Pancreas (tissue), 10 donors: ENCODE measurements around the gene PLCG2. TPM values are rescaled to one million over a fixed set of nuclear protein-coding genes. Genes with fewer than 3 reads are reported as not detected.
"Not testable (repeated sequence)": the region's sequence is repeated elsewhere in the genome, so short reads cannot be mapped to it uniquely, and the experiment has no call there.

Experiments used
- ATAC-seq, 4 donors: fragments of 200-7000 bp; cut with Tn5 transposase; one replicate each; pipeline versions ENCODE4 v1.8.0 to v1.9.1; 2020; ENCODE audit warnings: mild to moderate bottlenecking in 4 of 4, moderate library complexity in 4 of 4
- DNase-seq, 6 donors: peaks; one replicate each; pipeline ENCODE4 v3.0.0-alpha.2; 2020
- FAIRE-seq: peaks from 2 replicates; lab custom pipeline; 2012; peaks lifted over from hg19 to GRCh38; lab: Jason Lieb, UNC
- H3K27ac ChIP-seq, 4 donors: fragments of 200-600 bp; sonication (generic); 1 replicate in 3 of 4; 2 replicates in 1 of 4; pipeline versions ENCODE4 v1.5.0 to v1.8.0; 2020
- H3K27me3 ChIP-seq, 4 donors: fragments of 200-600 bp; one replicate each; pipeline ENCODE4 v1.8.0; 2021
- H3K36me3 ChIP-seq, 3 donors: fragments of 200-600 bp; sonication (generic) in 1 of 3; one replicate each; pipeline versions ENCODE4 v1.5.0 to v1.8.0; 2020 to 2021
- H3K4me1 ChIP-seq, 3 donors: fragments of 200-600 bp; one replicate each; pipeline ENCODE4 v1.8.0; 2021
- H3K4me3 ChIP-seq, 4 donors: fragments of 200-600 bp; sonication (generic) in 2 of 4; one replicate each; pipeline versions ENCODE4 v1.5.0 to v1.8.0; 2020 to 2021
- H3K9me3 ChIP-seq, 4 donors: fragments of 200-600 bp; one replicate each; pipeline ENCODE4 v1.8.0; 2021
- CTCF ChIP-seq, 4 donors: fragments of 200-600 bp; sonication (generic) in 3 of 4; IDR thresholded peaks; one replicate each; pipeline versions ENCODE4 v1.5.0 to v1.8.0; 2021; ENCODE audit warnings: antibody characterized with exemption in 4 of 4
- WGBS, 2 donors: extraction: QIAGEN DNeasy Blood & Tissue Kit; methylation state at CpG; one replicate each; pipeline ENCODE4 v1.1.7; 2013; 5-methylcytosine and 5-hydroxymethylcytosine counted together
- intact Hi-C, 3 donors: fragments of 100-400 bp; cut with DNase I; formaldehyde crosslinking; loops; one replicate each; pipeline versions ENCODE4 v1.11.1 to v1.14.2; 2022
- polyA plus RNA-seq, 2 donors: library from polyadenylated mRNA; stranded (reverse); fragments of 200-250 nt; gene quantifications; one replicate each; pipeline ENCODE4 v1.2.3, GENCODE V29; 2013
- total RNA-seq, 6 donors: library from RNA; stranded (reverse); fragmentation: NEBNext Ultra II Directional in 4 of 6; extraction: Animal tissue kit (Norgen Biotek cat#: 25700) in 4 of 6; gene quantifications; one replicate each; pipeline versions ENCODE4 v1.2.1 to v1.2.4, GENCODE V29; 2021 to 2023
- donor health status: healthy with polysubstance abuse.
- donor health status: DM: no; HTN: no; CAD: no; lungs with moderate emphysema.
- donor health status: DM: no; HTN: no; CAD: no.
- donor health status: control.
- donor health status: control.
- donor health status: Bipolar disorder and iron deficiency.
- donor health status: DM: yes; HTN: yes; CAD: no.
- donor health status: DM: no; HTN: no; CAD: no.
- donor health status: DM: no; HTN: no; CAD: no.
- donor health status: DM: yes; HTN: yes; CAD: no.

PLCG2 gene
- total and polyA plus RNA-seq, 8 donors = 3.7 to 23.6 (median 8.0) TPM

- Histone ChIP-seq H3K4me1 (no peaks in the 10 kb centered on the region), H3K27ac (no peak overlapping the region), H3K36me3 (no peaks in the 10 kb centered on the region), H3K27me3 (no peaks in the 10 kb centered on the region), H3K9me3 (no peaks in the 10 kb centered on the region), H3K4me3 (no peak overlapping the region)
- DNase-seq (no peak), ATAC-seq (no peak), FAIRE-seq (no peak)
- no peak for TF ChIP-seq CTCF (IDR thresholded peaks at IDR 0.05)
- intact Hi-C loops = loop anchor here in 1 of 3 donors (10.0 kb wide), 1 partner anchor 305 kb away; no protein-coding TSS in a partner anchor
Measured at GRCh38 chr16:81929841-81930240, 150.8 kb downstream of the PLCG2 start.

- Histone ChIP-seq H3K4me1 (no peaks in the 10 kb centered on the region), H3K9me3 (no peaks in the 10 kb centered on the region), H3K36me3 (no peaks in the 10 kb centered on the region), H3K27ac (no peak overlapping the region), H3K4me3 (no peak overlapping the region), H3K27me3 (no peaks in the 10 kb centered on the region)
- DNase-seq = no peak
- WGBS, 2 donors = 56 to 70% methylated on average over 5 of the region's 5 CpGs
- no peak for TF ChIP-seq CTCF (IDR thresholded peaks at IDR 0.05)
- intact Hi-C loops = loop anchor here in 1 of 3 donors (10.0 kb wide), 1 partner anchor 303 kb away; no protein-coding TSS in a partner anchor
- FAIRE-seq = no peak
- ATAC-seq = no peak
Measured at GRCh38 chr16:81931927-81932326, 152.8 kb downstream of the PLCG2 start.

- no peak for TF ChIP-seq CTCF (IDR thresholded peaks at IDR 0.05)
- intact Hi-C loops = loop anchor here in 1 of 3 donors (10.0 kb wide), 1 partner anchor 302 kb away; no protein-coding TSS in a partner anchor
- no peak for FAIRE-seq
- Histone ChIP-seq H3K4me3 (no peak overlapping the region), H3K36me3 (no peaks in the 10 kb centered on the region), H3K27ac (no peak overlapping the region), H3K27me3 (no peaks in the 10 kb centered on the region), H3K9me3 (no peaks in the 10 kb centered on the region), H3K4me1 (no peaks in the 10 kb centered on the region)
- no peak for DNase-seq
- 60 to 77% methylated on average over 4 of the region's 4 CpGs for WGBS, 2 donors
- ATAC-seq = no peak
Measured at GRCh38 chr16:81932668-81933067, 153.6 kb downstream of the PLCG2 start.

DNA sequence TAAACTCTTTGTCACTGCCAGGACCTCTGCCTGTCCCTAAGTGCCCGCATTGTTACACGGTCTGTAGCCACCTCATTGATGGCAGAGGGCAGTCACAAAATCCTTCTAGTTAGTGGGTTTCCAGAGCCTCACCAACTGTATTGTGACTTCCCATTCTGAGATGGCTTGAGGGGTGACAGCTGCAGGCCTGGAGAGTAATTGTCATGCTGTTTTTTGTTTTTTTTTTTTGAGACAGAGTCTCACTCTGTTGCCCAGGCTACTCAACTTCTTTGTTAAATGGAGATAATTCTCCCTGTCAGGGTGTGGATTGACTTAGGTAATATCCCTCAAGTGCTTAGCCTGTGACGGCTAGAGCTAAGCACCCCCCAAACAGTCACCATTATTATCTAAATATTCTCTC lies 154.3 kb downstream of the PLCG2 start:
- no peaks in the 10 kb centered on the region for H3K36me3 ChIP-seq

DNA sequence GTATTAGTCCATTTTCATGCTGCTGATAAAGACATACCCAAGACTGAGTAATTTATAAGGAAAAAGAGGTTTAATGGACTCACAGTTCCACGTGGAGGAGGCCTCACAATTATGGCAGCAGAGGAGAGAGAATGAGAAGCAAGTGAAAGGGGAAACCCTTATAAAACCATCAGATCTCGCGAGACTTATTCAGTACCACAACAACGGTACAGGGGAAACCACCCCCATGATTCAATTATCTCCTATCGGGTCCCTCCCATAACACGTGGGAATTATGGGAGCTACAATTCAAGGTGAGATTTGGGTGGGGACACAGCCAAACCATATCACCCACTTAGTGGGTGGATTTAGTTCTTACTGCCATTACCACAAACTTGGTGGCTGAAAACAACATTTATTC lies 155.6 kb downstream of the PLCG2 start:
- H3K27me3 ChIP-seq, H3K4me3 ChIP-seq, DNase-seq, FAIRE-seq, H3K9me3 ChIP-seq, ATAC-seq, H3K36me3 ChIP-seq, H3K27ac ChIP-seq, H3K4me1 ChIP-seq: not testable (repeated sequence)
- 61 to 79% methylated on average over 6 of the region's 6 CpGs for WGBS, 2 donors
- intact Hi-C loops = loop anchor here in 1 of 3 donors (10.0 kb wide), 1 partner anchor 300 kb away; no protein-coding TSS in a partner anchor

More for the DNA sequence above, 154.3 kb downstream of the PLCG2 start:
- WGBS, 2 donors = 70 to 85% methylated on average over 3 of the region's 3 CpGs
- no peak overlapping the region for H3K4me3 ChIP-seq
- DNase-seq (no peak), ATAC-seq (no peak), FAIRE-seq (no peak)
- H3K9me3 ChIP-seq = no peaks in the 10 kb centered on the region
- H3K4me1 ChIP-seq = no peaks in the 10 kb centered on the region
- no peaks in the 10 kb centered on the region for H3K27me3 ChIP-seq
- H3K27ac ChIP-seq = no peak overlapping the region
- intact Hi-C loops = loop anchor here in 1 of 3 donors (10.0 kb wide), 1 partner anchor 301 kb away; no protein-coding TSS in a partner anchor
- TF ChIP-seq CTCF (IDR thresholded peaks at IDR 0.05) = no peak
